Measurements from ENCODE around the gene LPCAT4.
"Not testable (repeated sequence)": the region's sequence is repeated elsewhere in the genome, so short reads cannot be mapped to it uniquely, and the experiment has no call there.

Gene LPCAT4, protein sequence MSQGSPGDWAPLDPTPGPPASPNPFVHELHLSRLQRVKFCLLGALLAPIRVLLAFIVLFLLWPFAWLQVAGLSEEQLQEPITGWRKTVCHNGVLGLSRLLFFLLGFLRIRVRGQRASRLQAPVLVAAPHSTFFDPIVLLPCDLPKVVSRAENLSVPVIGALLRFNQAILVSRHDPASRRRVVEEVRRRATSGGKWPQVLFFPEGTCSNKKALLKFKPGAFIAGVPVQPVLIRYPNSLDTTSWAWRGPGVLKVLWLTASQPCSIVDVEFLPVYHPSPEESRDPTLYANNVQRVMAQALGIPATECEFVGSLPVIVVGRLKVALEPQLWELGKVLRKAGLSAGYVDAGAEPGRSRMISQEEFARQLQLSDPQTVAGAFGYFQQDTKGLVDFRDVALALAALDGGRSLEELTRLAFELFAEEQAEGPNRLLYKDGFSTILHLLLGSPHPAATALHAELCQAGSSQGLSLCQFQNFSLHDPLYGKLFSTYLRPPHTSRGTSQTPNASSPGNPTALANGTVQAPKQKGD

DNA sequence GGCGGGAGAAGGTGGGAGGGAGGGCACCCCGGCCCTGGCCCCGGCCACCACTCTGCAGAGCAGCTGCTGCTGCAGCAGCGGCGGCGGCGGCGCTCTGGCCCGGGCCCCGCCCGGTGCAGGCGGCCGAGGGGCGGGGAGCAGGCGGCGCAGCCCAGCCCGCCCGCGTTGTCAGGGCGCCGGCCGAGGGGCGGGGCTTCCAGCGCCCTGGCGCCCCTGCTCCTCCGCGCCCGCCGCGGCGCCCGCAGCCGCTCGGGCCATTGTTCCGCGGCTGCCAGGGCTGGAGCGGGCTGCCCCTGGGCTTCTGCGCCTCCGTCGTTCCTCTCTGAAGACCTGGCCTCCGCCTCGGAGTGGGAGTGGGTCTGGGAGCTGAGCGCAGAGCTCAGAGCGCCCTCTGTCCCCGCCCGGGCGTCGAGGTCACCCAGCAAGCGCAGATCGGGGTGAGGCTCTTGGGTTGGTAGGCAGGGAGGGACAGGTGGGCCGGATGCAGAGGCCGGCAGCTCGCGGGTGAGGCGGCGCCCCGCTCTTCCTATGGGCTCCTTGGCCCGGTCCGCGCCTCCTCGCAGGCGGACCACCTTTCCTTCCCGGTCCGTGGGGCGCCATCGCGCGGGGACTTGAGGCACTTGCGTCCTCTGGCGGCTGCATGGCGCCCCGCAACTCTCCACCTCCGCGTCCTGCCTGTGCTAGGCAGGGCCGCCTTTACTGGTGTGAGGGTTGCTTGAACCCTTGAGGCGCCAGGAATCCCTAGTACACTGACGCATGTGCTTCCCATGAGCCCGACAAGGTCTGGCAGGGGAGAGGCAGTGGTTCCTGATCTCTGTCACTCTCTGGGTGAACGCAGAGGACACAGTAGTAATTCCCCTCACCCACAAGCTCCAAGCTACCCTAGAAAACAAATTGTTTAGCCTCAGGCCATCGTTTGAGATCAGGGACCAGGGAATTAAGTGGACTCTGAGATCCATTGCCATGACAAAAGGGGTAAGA, at the start of gene LPCAT4:
TSS of gene LPCAT4 (minus strand) at position 96 of the 981 bp plus-strand sequence. CDS start 96 bp downstream, outside the sequence.
- Mint-ChIP-seq H3K27me3 (ENCODE audit: low read depth) (no peaks in the 10 kb centered on the region), H3K4me1 (ENCODE audit: low read depth) (peaks cover 22% of the 10 kb centered on the region), H3K4me3 (peak within 1 kb of the TSS; percentile 97), H3K9me3 (peaks cover 6% of the 10 kb centered on the region), H3K27ac (peak within 1 kb of the TSS; percentile 98), H3K36me3 (ENCODE audit: low read depth) (peaks cover 26% of the 10 kb centered on the region)
- peak; percentile 89 for DNase-seq (ENCODE audit: low spot score)

GRCh38 chr15:34409511-34409910, 42.5 kb upstream of the LPCAT4 start:
- H3K27ac Mint-ChIP-seq; DNase-seq (ENCODE audit: low spot score); H3K4me3 Mint-ChIP-seq; H3K9me3 Mint-ChIP-seq; H3K27me3 Mint-ChIP-seq (ENCODE audit: low read depth); H3K36me3 Mint-ChIP-seq (ENCODE audit: low read depth); H3K4me1 Mint-ChIP-seq (ENCODE audit: low read depth): not testable (repeated sequence)

DNA sequence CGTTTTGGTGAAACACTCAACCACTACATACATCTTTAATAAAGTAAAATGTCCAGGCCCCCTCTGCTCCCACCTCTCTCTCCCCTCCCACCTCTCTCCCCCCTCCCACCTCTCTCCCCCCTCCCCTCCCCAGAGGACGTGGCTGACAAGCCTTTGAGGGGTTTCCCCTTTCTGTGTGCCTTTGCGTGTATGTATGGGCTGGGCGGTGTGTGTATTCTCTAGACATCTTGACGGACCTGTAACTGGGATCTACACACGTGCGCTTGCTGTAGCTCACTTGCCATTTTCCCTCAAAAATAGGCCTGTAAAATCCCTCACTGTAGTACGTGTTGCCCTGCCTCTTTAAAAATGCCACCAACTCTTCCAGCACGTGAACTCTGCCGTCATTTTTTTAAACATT, 42.0 kb upstream of the LPCAT4 start:
- not testable (repeated sequence) for DNase-seq (ENCODE audit: low spot score); H3K27ac Mint-ChIP-seq; H3K9me3 Mint-ChIP-seq; H3K27me3 Mint-ChIP-seq (ENCODE audit: low read depth); H3K36me3 Mint-ChIP-seq (ENCODE audit: low read depth); H3K4me1 Mint-ChIP-seq (ENCODE audit: low read depth); H3K4me3 Mint-ChIP-seq

GRCh38 chr15:34403899-34404298, 36.9 kb upstream of the LPCAT4 start:
- not testable (repeated sequence) for H3K36me3 Mint-ChIP-seq (ENCODE audit: low read depth); H3K27ac Mint-ChIP-seq; DNase-seq (ENCODE audit: low spot score); H3K4me3 Mint-ChIP-seq; H3K4me1 Mint-ChIP-seq (ENCODE audit: low read depth); H3K9me3 Mint-ChIP-seq; H3K27me3 Mint-ChIP-seq (ENCODE audit: low read depth)

DNA sequence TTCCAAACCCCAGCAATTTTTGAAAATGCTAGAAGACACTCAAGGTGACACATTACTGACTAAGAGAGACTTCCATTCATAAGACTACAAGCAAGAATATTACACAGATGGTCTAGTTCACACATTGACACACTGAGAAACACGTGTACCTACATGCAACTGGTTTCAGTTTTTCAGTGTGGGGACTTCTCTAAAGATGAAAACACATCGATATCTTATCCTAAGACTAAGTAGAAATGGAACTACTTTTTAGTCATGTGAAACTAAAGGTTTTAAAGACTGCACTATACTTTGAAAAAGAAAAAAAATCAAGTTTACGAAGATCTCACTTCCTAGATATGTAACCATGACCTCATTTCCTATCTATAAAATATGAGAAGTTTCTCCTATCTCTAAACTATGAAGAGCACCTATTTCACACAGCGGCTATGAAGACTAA, 36.2 kb upstream of the LPCAT4 start:
- H3K36me3 Mint-ChIP-seq (ENCODE audit: low read depth); H3K27me3 Mint-ChIP-seq (ENCODE audit: low read depth); H3K9me3 Mint-ChIP-seq; DNase-seq (ENCODE audit: low spot score); H3K4me1 Mint-ChIP-seq (ENCODE audit: low read depth); H3K27ac Mint-ChIP-seq; H3K4me3 Mint-ChIP-seq: not testable (repeated sequence)

DNA sequence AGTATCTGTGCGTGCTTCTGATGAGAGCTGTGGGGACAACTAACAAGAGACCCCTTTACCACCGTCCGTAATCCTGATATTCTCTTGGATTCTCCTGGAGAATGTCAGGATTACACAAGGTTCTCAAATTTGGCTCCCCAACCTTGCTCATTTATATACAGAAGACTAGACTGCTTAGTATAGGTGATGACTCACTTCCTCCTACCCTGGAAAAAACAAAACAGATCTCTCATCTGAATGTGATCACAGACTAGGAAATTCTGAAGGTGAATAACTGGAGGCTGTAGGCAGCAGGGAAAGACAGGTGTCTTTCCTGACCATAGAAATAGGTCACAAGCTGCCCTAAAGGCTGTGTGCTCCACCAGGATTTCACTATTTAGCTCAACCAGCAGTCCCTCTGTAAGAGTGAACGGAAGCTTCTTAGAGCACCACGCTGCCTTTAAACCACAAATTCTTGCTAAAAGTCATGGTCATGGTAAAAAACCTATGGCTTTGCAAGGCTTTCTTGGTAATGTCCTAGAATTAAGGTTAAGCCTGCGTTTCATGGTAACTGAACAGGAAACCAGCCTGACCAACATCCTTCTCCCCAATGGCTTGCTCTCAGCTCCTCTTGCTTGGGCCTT, 30.8 kb upstream of the LPCAT4 start:
- not testable (repeated sequence) for H3K27me3 Mint-ChIP-seq (ENCODE audit: low read depth); H3K4me1 Mint-ChIP-seq (ENCODE audit: low read depth); H3K27ac Mint-ChIP-seq; H3K36me3 Mint-ChIP-seq (ENCODE audit: low read depth); H3K4me3 Mint-ChIP-seq; H3K9me3 Mint-ChIP-seq
- DNase-seq (ENCODE audit: low spot score), result peak; percentile 27

DNA sequence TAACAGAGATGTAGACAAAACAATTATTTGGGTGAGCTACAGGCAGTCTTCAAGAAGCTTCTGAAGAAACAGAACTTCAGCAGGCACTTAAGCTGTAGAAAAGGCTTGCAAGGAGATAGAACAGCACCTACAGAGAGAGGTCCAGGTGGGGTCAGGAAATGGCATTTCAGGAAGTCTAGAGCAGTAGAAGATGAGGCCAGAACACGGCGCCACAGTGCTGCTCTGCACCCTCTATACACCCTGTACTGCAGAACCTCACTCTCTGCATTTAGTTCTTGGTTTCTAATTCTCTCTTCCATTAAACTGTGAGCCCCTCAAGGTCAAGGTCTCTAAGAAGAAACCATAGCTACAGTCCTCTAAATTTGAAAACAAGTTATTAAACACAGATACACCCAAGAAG, 26.0 kb upstream of the LPCAT4 start:
- H3K36me3 Mint-ChIP-seq (ENCODE audit: low read depth); H3K27ac Mint-ChIP-seq; H3K4me3 Mint-ChIP-seq: not testable (repeated sequence)

DNA sequence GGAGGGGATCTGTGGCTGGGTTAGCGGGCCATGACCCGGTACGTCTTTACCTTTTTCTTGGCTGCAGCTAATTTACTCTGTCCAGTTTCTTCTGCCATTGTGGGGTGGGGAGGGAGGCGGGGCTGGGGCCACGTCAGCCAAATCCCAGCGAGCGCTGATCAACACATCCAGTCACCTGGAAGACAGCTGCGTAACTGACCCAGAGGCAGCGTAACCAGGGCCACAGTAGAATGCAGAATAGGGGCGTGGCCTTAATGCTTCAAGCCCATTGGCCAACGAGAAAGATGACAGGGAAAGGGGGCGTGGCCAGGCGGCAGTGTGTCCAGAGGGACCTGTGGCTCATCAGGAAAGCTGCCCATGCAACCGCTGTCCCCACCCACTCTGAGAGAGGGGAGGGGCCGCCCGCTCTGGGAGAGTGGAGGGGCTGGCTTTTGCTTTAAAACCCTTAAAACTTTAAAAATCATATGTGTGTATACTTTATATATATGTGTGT, 22.6 kb upstream of the LPCAT4 start:
- H3K4me3 Mint-ChIP-seq; H3K4me1 Mint-ChIP-seq (ENCODE audit: low read depth); H3K27me3 Mint-ChIP-seq (ENCODE audit: low read depth); H3K27ac Mint-ChIP-seq; H3K9me3 Mint-ChIP-seq; DNase-seq (ENCODE audit: low spot score); H3K36me3 Mint-ChIP-seq (ENCODE audit: low read depth): not testable (repeated sequence)

More for the DNA sequence above, 26.0 kb upstream of the LPCAT4 start:
- H3K9me3 Mint-ChIP-seq; DNase-seq (ENCODE audit: low spot score); H3K27me3 Mint-ChIP-seq (ENCODE audit: low read depth); H3K4me1 Mint-ChIP-seq (ENCODE audit: low read depth): not testable (repeated sequence)

GRCh38 chr15:34381829-34382521, 15.0 kb upstream of the LPCAT4 start:
- not testable (repeated sequence) for H3K9me3 Mint-ChIP-seq; H3K4me3 Mint-ChIP-seq; DNase-seq (ENCODE audit: low spot score); H3K27me3 Mint-ChIP-seq (ENCODE audit: low read depth); H3K36me3 Mint-ChIP-seq (ENCODE audit: low read depth); H3K4me1 Mint-ChIP-seq (ENCODE audit: low read depth); H3K27ac Mint-ChIP-seq

DNA sequence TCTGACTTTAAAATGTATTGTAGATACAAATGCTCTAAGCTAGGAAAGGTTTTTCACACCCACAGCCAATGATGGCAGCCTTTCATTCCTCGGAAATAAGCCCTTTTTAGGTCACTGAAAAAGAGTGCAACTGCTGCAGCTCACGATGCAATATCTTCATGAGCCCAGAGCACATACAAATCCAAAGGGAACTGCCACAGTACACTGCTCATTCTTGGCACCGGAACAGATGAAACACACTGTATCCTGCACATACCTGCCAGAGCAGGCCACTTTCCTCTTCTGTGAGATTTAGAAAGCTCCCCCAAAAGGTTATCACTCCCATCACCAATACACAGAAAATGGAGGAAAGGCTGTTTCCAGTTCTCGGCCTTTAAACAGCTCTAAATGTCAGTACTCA, 13.5 kb upstream of the LPCAT4 start:
- H3K36me3 Mint-ChIP-seq (ENCODE audit: low read depth); H3K4me3 Mint-ChIP-seq; H3K9me3 Mint-ChIP-seq; DNase-seq (ENCODE audit: low spot score); H3K27ac Mint-ChIP-seq; H3K4me1 Mint-ChIP-seq (ENCODE audit: low read depth); H3K27me3 Mint-ChIP-seq (ENCODE audit: low read depth): not testable (repeated sequence)

DNA sequence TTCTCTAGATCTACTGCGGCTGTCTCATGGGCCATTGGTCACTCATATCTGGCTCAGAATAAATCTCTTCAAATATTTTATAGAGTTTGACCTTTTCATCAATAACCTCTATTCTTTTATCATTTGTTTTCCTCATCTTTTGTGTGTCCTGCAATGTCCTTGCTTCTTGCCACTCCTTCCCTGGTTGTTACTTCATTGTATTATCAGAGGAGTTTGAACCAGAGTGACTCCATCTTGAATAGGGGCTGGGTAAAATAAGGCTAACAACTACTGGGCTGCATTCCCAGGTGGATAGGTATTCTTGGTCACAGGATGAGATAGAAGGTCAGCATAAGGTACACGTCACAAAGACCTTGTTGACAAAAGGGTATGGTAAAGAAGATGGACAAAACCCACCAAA, 9.9 kb upstream of the LPCAT4 start:
- H3K4me1 Mint-ChIP-seq (ENCODE audit: low read depth), result no peaks in the 10 kb centered on the region
- no peak overlapping the region for H3K4me3 Mint-ChIP-seq
- no peaks in the 10 kb centered on the region for H3K27me3 Mint-ChIP-seq (ENCODE audit: low read depth)
- H3K36me3 Mint-ChIP-seq (ENCODE audit: low read depth), result peaks cover 5% of the 10 kb centered on the region
- DNase-seq (ENCODE audit: low spot score), result no peak
- H3K9me3 Mint-ChIP-seq, result peaks cover under 1% of the 10 kb centered on the region
- H3K27ac Mint-ChIP-seq, result no peak overlapping the region

- DNase-seq (ENCODE audit: low spot score); H3K9me3 Mint-ChIP-seq; H3K4me1 Mint-ChIP-seq (ENCODE audit: low read depth); H3K27ac Mint-ChIP-seq; H3K27me3 Mint-ChIP-seq (ENCODE audit: low read depth); H3K4me3 Mint-ChIP-seq: not testable (repeated sequence)
- peaks cover 10% of the 10 kb centered on the region for H3K36me3 Mint-ChIP-seq (ENCODE audit: low read depth)
These were observed 8.5 kb upstream of the LPCAT4 start for GRCh38 chr15:34375541-34375940.

GRCh38 chr15:34374816-34375215, 7.8 kb upstream of the LPCAT4 start:
- Mint-ChIP-seq H3K36me3 (ENCODE audit: low read depth) (peaks cover 10% of the 10 kb centered on the region), H3K4me3 (no peak overlapping the region), H3K9me3 (peaks cover 6% of the 10 kb centered on the region), H3K27ac (no peak overlapping the region), H3K27me3 (ENCODE audit: low read depth) (no peaks in the 10 kb centered on the region), H3K4me1 (ENCODE audit: low read depth) (peaks cover 3% of the 10 kb centered on the region)
- DNase-seq (ENCODE audit: low spot score), result no peak
